GM23248 (cell line): ENCODE measurements around the gene SCP2.

Source experiments
- EZH2 ChIP-seq: fragments of 200-600 bp; sonication (generic); IDR thresholded peaks from 2 replicates; pipeline ENCODE4 v1.6.1; 2018; ENCODE audit warnings: antibody characterized with exemption, mild to moderate bottlenecking; ENCODE audit not compliant: insufficient read depth, poor library complexity, severe bottlenecking
- EZH2phosphoT487 ChIP-seq: fragments of 200-600 bp; sonication (generic); IDR thresholded peaks from 2 replicates; pipeline ENCODE4 v1.6.1; 2018; ENCODE audit warnings: antibody characterized with exemption, moderate library complexity, mild to moderate bottlenecking, low read depth; ENCODE audit not compliant: insufficient read depth

- no peak for TF ChIP-seq EZH2phosphoT487
- no peak for TF ChIP-seq EZH2
Observed at GRCh38 chr1:52937433-52938182, 10.5 kb downstream of the SCP2 start.
